Left lung (tissue), 10 donors: ENCODE measurements around the gene ZNF581. TPM values are rescaled to one million over a fixed set of nuclear protein-coding genes. Genes with fewer than 3 reads are reported as not detected.

Source experiments
- ATAC-seq: fragments of 200-7000 bp; cut with Tn5 transposase; one replicate; pipeline ENCODE4 v1.9.1; 2020; ENCODE audit warnings: moderate library complexity
- DNase-seq, 4 donors: peaks; one replicate each; pipeline ENCODE4 v3.0.0-alpha.2; 2013 to 2020
- H3K27ac ChIP-seq, 2 donors: fragments of 200-600 bp; sonication (generic) in 1 of 2; one replicate each; pipeline versions ENCODE4 v1.5.0 to v1.8.0; 2020 to 2021
- H3K27me3 ChIP-seq, 2 donors: fragments of 200-600 bp; sonication (generic) in 1 of 2; one replicate each; pipeline versions ENCODE4 v1.5.0 to v1.8.0; 2020 to 2021
- H3K36me3 ChIP-seq, 2 donors: fragments of 200-600 bp; sonication (generic) in 1 of 2; one replicate each; pipeline versions ENCODE4 v1.5.0 to v1.8.0; 2020 to 2021
- H3K4me1 ChIP-seq, 2 donors: fragments of 200-600 bp; one replicate each; pipeline ENCODE4 v1.8.0; 2021
- H3K4me3 ChIP-seq, 2 donors: fragments of 200-600 bp; sonication (generic) in 1 of 2; one replicate each; pipeline versions ENCODE4 v1.5.0 to v1.8.0; 2020 to 2021; ENCODE audit warnings: mild to moderate bottlenecking in 1 of 2
- H3K9me3 ChIP-seq, 2 donors: fragments of 200-600 bp; sonication (generic) in 1 of 2; one replicate each; pipeline versions ENCODE4 v1.5.0 to v1.8.0; 2020 to 2021
- intact Hi-C, 2 donors: fragments of 100-400 bp; cut with DNase I; formaldehyde crosslinking; loops; one replicate each; pipeline versions ENCODE4 v1.11.2 to v1.14.2; 2022
- polyA plus RNA-seq, 6 donors: library from polyadenylated mRNA; unstranded; fragments of 120-200 nt; gene quantifications; one replicate each; pipeline ENCODE4 v1.2.1, GENCODE V29; 2013; ENCODE audit not compliant: insufficient read length in 6 of 6
- total RNA-seq, 2 donors: library from RNA; stranded (reverse); fragmentation: NEBNext Ultra II Directional; extraction: Animal tissue kit (Norgen Biotek cat#: 25700); gene quantifications; one replicate each; pipeline ENCODE4 v1.2.1, GENCODE V29; 2021
- TF ChIP-seq, protein P1 (sequence below), 2 donors: fragments of 200-600 bp; sonication (generic) in 1 of 2; IDR thresholded peaks; one replicate each; pipeline versions ENCODE4 v1.5.0 to v1.8.0; 2021; ENCODE audit warnings: antibody characterized with exemption in 2 of 2
- donor health status: DM: no; HTN: yes; CAD: no.
- donor health status: DM: no; HTN: no; CAD: no.

ZNF581 gene
- total and polyA plus RNA-seq, 8 donors = 14.5 to 32.3 (median 27.2) TPM

DNA sequence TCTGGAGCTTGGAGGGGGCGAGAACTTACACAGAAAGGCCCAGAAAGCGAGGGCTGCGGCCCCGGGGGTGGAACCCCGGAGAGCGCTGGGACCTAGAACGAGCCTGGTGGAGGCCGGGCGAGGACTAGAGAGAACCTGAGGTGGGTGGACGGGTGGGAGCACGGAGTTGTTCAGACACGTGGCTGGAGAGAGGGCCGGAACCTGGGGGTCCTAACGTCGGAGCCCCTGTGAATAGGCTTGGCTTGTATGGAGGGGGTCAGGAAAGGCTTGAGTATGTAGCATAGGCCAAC, 383 bp downstream of the ZNF581 start:
- Histone ChIP-seq H3K9me3 (no peaks in the 10 kb centered on the region), H3K4me1 (peaks cover 21 to 81% of the 10 kb centered on the region in 2 donors), H3K27me3 (peaks cover 0 to 13% of the 10 kb centered on the region in 2 donors), H3K27ac (peak overlapping the region; percentile 85 to 92), H3K36me3 (peaks cover 0 to 12% of the 10 kb centered on the region in 2 donors), H3K4me3 (peak overlapping the region; percentile 74 to 81)
- intact Hi-C loops = no loop called here
- TF ChIP-seq, protein P1, sequence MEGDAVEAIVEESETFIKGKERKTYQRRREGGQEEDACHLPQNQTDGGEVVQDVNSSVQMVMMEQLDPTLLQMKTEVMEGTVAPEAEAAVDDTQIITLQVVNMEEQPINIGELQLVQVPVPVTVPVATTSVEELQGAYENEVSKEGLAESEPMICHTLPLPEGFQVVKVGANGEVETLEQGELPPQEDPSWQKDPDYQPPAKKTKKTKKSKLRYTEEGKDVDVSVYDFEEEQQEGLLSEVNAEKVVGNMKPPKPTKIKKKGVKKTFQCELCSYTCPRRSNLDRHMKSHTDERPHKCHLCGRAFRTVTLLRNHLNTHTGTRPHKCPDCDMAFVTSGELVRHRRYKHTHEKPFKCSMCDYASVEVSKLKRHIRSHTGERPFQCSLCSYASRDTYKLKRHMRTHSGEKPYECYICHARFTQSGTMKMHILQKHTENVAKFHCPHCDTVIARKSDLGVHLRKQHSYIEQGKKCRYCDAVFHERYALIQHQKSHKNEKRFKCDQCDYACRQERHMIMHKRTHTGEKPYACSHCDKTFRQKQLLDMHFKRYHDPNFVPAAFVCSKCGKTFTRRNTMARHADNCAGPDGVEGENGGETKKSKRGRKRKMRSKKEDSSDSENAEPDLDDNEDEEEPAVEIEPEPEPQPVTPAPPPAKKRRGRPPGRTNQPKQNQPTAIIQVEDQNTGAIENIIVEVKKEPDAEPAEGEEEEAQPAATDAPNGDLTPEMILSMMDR (IDR thresholded peaks at IDR 0.05) = no peak
- DNase-seq (no peak), ATAC-seq (no peak)

DNA sequence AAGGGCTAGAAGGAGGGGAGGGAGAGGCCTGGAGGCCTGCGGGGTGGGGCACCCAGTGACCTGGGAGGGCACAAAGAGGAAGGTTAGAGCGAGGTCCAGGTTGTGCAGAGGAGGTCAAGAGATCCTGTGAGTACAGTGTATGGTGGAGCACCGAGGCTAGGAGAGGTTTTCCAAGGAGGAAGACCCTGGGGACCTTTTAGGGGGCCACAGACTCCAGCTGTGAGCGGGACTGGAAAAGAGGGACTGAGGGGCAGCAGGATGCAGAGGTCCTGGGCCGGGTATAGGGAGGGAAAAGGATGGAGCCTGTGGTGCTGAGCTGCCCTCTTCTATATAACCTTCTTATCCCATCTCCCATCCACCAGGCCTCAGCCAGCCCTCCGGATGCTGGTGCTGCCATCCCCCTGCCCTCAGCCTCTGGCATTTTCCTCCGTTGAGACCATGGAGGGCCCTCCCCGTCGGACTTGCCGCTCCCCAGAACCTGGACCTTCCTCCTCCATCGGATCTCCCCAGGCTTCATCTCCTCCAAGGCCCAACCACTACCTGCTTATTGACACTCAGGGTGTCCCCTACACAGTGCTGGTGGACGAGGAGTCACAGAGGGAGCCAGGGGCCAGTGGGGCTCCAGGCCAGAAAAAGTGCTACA, 863 bp downstream of the ZNF581 start:
- TF ChIP-seq, protein P1 (IDR thresholded peaks at IDR 0.05) = no peak
- intact Hi-C loops = no loop called here
- peak overlapping the region; percentile 85 to 92 for H3K27ac ChIP-seq
- no peak for ATAC-seq
- H3K27me3 ChIP-seq = peaks cover 0 to 13% of the 10 kb centered on the region in 2 donors
- H3K36me3 ChIP-seq = peaks cover 0 to 12% of the 10 kb centered on the region in 2 donors
- peak overlapping the region; percentile 74 to 81 for H3K4me3 ChIP-seq
- H3K4me1 ChIP-seq = peaks cover 23 to 82% of the 10 kb centered on the region in 2 donors
- no peaks in the 10 kb centered on the region for H3K9me3 ChIP-seq
- peak in 1 of 4 donors; percentile 32 for DNase-seq

DNA sequence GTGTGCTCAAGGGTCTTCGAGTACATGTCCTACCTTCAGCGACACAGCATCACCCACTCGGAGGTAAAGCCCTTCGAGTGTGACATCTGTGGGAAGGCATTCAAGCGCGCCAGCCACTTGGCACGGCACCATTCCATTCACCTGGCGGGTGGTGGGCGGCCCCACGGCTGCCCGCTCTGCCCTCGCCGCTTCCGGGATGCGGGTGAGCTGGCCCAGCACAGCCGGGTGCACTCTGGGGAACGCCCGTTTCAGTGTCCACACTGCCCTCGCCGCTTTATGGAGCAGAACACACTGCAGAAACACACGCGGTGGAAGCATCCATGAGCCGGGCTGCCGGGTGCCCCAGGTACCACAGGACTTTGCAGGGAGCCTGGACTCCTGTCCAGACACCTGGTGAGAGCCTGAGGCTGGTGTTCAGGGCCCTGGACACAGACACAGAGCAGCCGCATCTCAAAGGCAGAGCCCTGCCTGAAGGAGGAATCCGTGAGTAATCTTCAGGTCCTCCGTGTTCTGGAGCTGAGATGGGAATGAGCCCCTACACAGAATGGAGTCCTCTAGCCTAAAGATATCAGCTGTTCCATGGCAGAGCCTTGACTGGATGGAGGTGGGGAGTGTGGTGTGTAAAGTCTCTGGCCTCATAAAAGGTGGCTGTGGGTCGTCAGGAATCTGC, 1.5 kb downstream of the ZNF581 start:
- peak overlapping the region in 1 of 2 donors; percentile 74 for H3K4me3 ChIP-seq
- peaks cover 0 to 13% of the 10 kb centered on the region in 2 donors for H3K27me3 ChIP-seq
- H3K4me1 ChIP-seq = peaks cover 21 to 81% of the 10 kb centered on the region in 2 donors
- no peak overlapping the region for H3K27ac ChIP-seq
- DNase-seq = peak in 1 of 4 donors; percentile 68
- no peaks in the 10 kb centered on the region for H3K9me3 ChIP-seq
- TF ChIP-seq, protein P1 (IDR thresholded peaks at IDR 0.05) = no peak
- ATAC-seq = no peak
- H3K36me3 ChIP-seq = peaks cover 0 to 12% of the 10 kb centered on the region in 2 donors
- intact Hi-C loops = no loop called here

- Histone ChIP-seq H3K36me3 (peaks cover 0 to 12% of the 10 kb centered on the region in 2 donors), H3K27ac (no peak overlapping the region), H3K27me3 (peaks cover 0 to 13% of the 10 kb centered on the region in 2 donors), H3K9me3 (no peaks in the 10 kb centered on the region), H3K4me1 (peaks cover 15 to 76% of the 10 kb centered on the region in 2 donors), H3K4me3 (no peak overlapping the region)
- DNase-seq = no peak
- no peak for ATAC-seq
- TF ChIP-seq, protein P1 (IDR thresholded peaks at IDR 0.05) = no peak
- intact Hi-C loops = no loop called here
These were observed 2.0 kb downstream of the ZNF581 start for GRCh38 chr19:55645512-55645881.

DNA sequence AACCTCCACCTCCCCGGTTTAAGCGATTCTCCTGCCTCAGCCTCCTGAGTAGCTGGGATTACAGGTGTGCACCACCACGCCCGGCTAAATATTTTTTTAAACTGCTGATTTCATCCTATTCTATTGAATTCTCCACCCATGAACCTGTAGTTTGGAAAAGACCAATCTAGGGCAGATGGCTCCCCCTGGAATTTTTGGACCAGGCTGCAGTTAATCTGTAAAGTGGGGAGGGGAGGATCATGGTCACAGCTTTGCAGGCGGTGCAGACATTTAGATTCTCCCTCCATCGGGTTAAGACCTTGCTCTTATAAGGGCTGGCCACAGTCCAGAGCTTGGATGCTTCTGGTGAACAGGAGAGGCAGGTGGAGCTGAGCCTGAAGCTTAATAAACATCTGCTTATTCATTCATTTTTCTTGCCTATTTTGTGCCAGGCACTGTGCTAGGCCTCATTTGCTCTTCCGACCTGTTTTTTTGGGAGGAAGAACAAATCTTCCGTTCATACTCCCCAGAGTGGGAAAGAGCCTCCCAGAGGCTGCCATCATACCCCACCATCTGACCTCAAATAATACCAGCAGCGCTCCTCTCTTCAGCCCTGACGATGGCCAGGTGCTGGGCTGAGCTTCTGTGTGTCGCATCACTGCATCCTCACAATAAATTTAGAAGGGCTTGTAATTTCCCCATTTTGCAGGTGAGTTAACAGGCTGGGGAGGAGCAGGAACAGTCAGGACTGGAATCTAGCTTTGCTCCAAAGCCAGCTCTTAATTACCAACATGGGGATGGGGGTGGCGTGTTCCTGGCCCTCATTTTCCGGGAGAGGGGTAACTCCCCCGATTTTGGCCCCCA, 3.7 kb downstream of the ZNF581 start:
- ATAC-seq (no peak), DNase-seq (peak in 1 of 4 donors; percentile 29)
- TF ChIP-seq, protein P1 (IDR thresholded peaks at IDR 0.05) = no peak
- H3K9me3 ChIP-seq = no peaks in the 10 kb centered on the region
- H3K4me1 ChIP-seq = peaks cover 14 to 63% of the 10 kb centered on the region in 2 donors
- peaks cover 0 to 16% of the 10 kb centered on the region in 2 donors for H3K36me3 ChIP-seq
- H3K27me3 ChIP-seq = peaks cover 0 to 9% of the 10 kb centered on the region in 2 donors
- intact Hi-C loops = no loop called here
- H3K4me3 ChIP-seq = peak overlapping the region; percentile 67 to 79
- peak overlapping the region; percentile 65 to 70 for H3K27ac ChIP-seq
